CD4-positive, alpha-beta T cell (primary cell): ENCODE results near the gene UNC13A. TPM values are rescaled to one million over a fixed set of nuclear protein-coding genes. Genes with fewer than 3 reads are reported as not detected.
"Not testable (repeated sequence)": the region's sequence is repeated elsewhere in the genome, so short reads cannot be mapped to it uniquely, and the experiment has no call there.

ENCODE experiments used
- ATAC-seq: fragments of 200-7000 bp; cut with Tn5 transposase; one replicate; pipeline ENCODE4 v1.10.0; 2022; ENCODE audit warnings: mild to moderate bottlenecking; ENCODE audit not compliant: poor library complexity
- CTCF ChIA-PET: fragments of 350-600 bp; sonication (Branson Sonifier 250); formaldehyde crosslinking; loops from one replicate; lab custom pipeline; 2021; ENCODE audit warnings: antibody characterized with exemption, inconsistent platforms; lab: Charles Lee
- POLR2A ChIA-PET: fragments of 350-600 bp; sonication (Branson Sonifier 250); formaldehyde crosslinking; loops from one replicate; lab custom pipeline; 2021; ENCODE audit warnings: antibody characterized with exemption, inconsistent platforms; lab: Charles Lee
- DNase-seq, 14 experiments: peaks; one replicate each; pipeline ENCODE4 v3.0.0-alpha.2; 2013 to 2020; ENCODE audit warnings: mixed read lengths in 2 of 14
- H3K27ac ChIP-seq, 2 donors: one replicate each; pipeline versions ENCODE4 v1.5.1 to v1.7.0; 2013; ENCODE audit warnings: low read length in 2 of 2, low read depth in 1 of 2, mild to moderate bottlenecking in 1 of 2
- H3K27me3 ChIP-seq, 2 experiments: 1 replicate in 1 of 2; 2 replicates in 1 of 2; pipeline versions ENCODE4 v1.6.1 to v1.7.0; 2013; ENCODE audit warnings: low read length in 2 of 2, control low read depth in 1 of 2, mild to moderate bottlenecking in 1 of 2, moderate library complexity in 1 of 2; ENCODE audit not compliant: insufficient read depth in 2 of 2, control insufficient read depth in 1 of 2
- H3K36me3 ChIP-seq: one replicate; pipeline ENCODE4 v1.6.1; 2013; ENCODE audit warnings: low read length, control low read depth; ENCODE audit not compliant: insufficient read depth
- H3K4me1 ChIP-seq: one replicate; pipeline ENCODE4 v1.6.1; 2013; ENCODE audit warnings: low read length, control low read depth; ENCODE audit not compliant: insufficient read depth
- H3K4me3 ChIP-seq: one replicate; pipeline ENCODE4 v1.5.1; 2013; ENCODE audit warnings: mild to moderate bottlenecking, low read length, moderate library complexity
- H3K9me3 ChIP-seq, 2 experiments: 1 replicate in 1 of 2; 2 replicates in 1 of 2; pipeline versions ENCODE4 v1.6.1 to v1.7.0; 2013; ENCODE audit warnings: low read length in 2 of 2, mild to moderate bottlenecking in 2 of 2, control low read depth in 1 of 2, moderate library complexity in 1 of 2; ENCODE audit not compliant: control insufficient read depth in 1 of 2, insufficient read depth in 1 of 2
- H3K27ac Mint-ChIP-seq: one replicate; pipeline ENCODE4 v1.8.0; 2020; ENCODE audit warnings: mixed read lengths
- H3K27me3 Mint-ChIP-seq: one replicate; pipeline ENCODE4 v1.8.0; 2021; ENCODE audit warnings: mixed read lengths
- H3K36me3 Mint-ChIP-seq: one replicate; pipeline ENCODE4 v1.8.0; 2021; ENCODE audit warnings: low read depth, mixed read lengths
- H3K4me1 Mint-ChIP-seq: one replicate; pipeline ENCODE4 v1.8.0; 2021; ENCODE audit warnings: low read depth, mixed read lengths
- H3K4me3 Mint-ChIP-seq: one replicate; pipeline ENCODE4 v1.8.0; 2020; ENCODE audit warnings: mild to moderate bottlenecking, mixed read lengths
- H3K9me3 Mint-ChIP-seq: one replicate; pipeline ENCODE4 v1.8.0; 2020; ENCODE audit warnings: mixed read lengths
- intact Hi-C, 2 experiments: fragments of 100-400 bp; cut with DNase I in 1 of 2; cut with micrococcal nuclease in 1 of 2; formaldehyde crosslinking; loops; one replicate each; pipeline versions ENCODE4 v1.15.1 to v1.9.0; 2023 to 2025; cut with DNase I, micrococcal nuclease
- total RNA-seq, 174 experiments: library from RNA in 2 of 174; stranded (reverse) in 2 of 174; gene quantifications; one replicate each; pipeline ENCODE4 v1.2.3 and lab custom pipeline; 2021 to 2026
- TF ChIP-seq, protein P1 (sequence below): fragments of 200-600 bp; IDR thresholded peaks from one replicate; pipeline ENCODE4 v1.8.0; 2022; ENCODE audit warnings: antibody characterized with exemption, mild to moderate bottlenecking

The UNC13A gene
- total RNA-seq, 2 experiments from 2014 or later: 0.11 to 0.14 TPM

DNA sequence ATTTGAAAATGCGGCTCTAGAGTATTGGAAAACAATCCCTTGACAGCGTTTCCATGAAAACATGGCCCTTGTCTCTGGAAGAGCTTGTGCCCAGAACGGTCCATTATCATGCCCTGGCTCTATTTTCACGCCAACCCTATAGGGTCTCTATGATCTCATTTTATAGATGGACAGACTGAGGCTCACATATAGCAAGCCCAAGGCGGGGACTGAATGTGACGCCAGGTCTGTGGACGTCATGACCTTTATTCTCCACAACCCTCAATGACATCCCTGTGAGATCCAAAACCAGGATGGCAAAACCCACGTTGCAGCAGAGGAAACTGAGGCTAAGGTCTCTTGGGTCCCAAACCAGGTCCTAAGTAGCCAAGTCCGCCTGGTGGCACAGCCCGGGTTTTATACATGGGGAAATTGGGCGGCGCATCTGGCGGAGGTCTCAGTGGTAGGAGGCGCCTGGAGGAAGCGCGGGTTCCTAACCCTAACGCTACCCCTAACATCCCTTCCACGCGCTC, 133.1 kb downstream of the UNC13A start:
- peaks cover 15% of the 10 kb centered on the region for H3K36me3 ChIP-seq
- ATAC-seq: no peak
- H3K27ac Mint-ChIP-seq: peak overlapping the region; percentile 67

DNA sequence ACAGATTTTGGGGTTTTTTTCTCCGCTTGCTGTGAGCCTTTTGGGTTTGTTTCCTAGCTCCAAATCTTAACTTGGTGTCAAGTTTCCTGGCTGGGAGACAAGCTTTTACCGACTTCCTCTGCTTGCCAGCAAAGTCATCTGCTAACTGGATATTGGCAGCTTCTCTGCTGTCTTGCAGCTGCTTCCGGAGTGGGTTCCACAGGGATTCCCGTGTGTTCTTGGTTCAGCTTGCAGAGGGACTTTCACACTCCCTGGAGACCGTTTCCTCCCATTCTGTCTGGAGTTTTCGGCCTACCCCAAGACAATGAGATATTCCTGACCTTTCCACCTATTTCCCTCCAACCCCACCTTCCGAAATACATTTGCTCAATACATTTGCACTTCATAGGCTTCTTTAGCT, 134.9 kb downstream of the UNC13A start:
- H3K4me1 Mint-ChIP-seq: peaks cover 17% of the 10 kb centered on the region
- Histone ChIP-seq H3K9me3 (no peaks in the 10 kb centered on the region), H3K4me3 (no peak overlapping the region), H3K4me1 (peaks cover 24% of the 10 kb centered on the region), H3K27ac (no peak overlapping the region), H3K36me3 (no peaks in the 10 kb centered on the region), H3K27me3 (no peaks in the 10 kb centered on the region)
- H3K36me3 Mint-ChIP-seq: no peaks in the 10 kb centered on the region
- no peaks in the 10 kb centered on the region for H3K27me3 Mint-ChIP-seq
- H3K4me3 Mint-ChIP-seq: no peak overlapping the region
- TF ChIP-seq, protein P1, sequence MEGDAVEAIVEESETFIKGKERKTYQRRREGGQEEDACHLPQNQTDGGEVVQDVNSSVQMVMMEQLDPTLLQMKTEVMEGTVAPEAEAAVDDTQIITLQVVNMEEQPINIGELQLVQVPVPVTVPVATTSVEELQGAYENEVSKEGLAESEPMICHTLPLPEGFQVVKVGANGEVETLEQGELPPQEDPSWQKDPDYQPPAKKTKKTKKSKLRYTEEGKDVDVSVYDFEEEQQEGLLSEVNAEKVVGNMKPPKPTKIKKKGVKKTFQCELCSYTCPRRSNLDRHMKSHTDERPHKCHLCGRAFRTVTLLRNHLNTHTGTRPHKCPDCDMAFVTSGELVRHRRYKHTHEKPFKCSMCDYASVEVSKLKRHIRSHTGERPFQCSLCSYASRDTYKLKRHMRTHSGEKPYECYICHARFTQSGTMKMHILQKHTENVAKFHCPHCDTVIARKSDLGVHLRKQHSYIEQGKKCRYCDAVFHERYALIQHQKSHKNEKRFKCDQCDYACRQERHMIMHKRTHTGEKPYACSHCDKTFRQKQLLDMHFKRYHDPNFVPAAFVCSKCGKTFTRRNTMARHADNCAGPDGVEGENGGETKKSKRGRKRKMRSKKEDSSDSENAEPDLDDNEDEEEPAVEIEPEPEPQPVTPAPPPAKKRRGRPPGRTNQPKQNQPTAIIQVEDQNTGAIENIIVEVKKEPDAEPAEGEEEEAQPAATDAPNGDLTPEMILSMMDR: no peak
- H3K27ac Mint-ChIP-seq: no peak overlapping the region
- DNase-seq (no peak), ATAC-seq (no peak)
- no peaks in the 10 kb centered on the region for H3K9me3 Mint-ChIP-seq
- ChIA-PET POLR2A (interaction anchor here (0.7 to 1.3 kb wide), 4 partner anchors 16 to 327 kb away, joined by 3 to 6 read pairs (median 3); partner anchors contain the start of gene OCEL1), CTCF (interaction anchor here (0.8 to 1.4 kb wide), 2 partner anchors 10 to 57 kb away, joined by 3 to 7 read pairs; no protein-coding TSS in a partner anchor)
- intact Hi-C loops: loop anchor here in 1 of 2 experiments (10.0 kb wide), 1 partner anchor 58 kb away; no protein-coding TSS in a partner anchor

More for the DNA sequence above, 133.1 kb downstream of the UNC13A start:
- Mint-ChIP-seq H3K4me1 (peaks cover 21% of the 10 kb centered on the region), H3K4me3 (peak overlapping the region; percentile 87), H3K9me3 (no peaks in the 10 kb centered on the region), H3K36me3 (peaks cover 9% of the 10 kb centered on the region), H3K27me3 (no peaks in the 10 kb centered on the region)
- Histone ChIP-seq H3K27ac (no peak overlapping the region), H3K27me3 (no peaks in the 10 kb centered on the region), H3K9me3 (no peaks in the 10 kb centered on the region), H3K4me3 (peak overlapping the region; percentile 94), H3K4me1 (peaks cover 24% of the 10 kb centered on the region)
- TF ChIP-seq, protein P1: no peak
- intact Hi-C loops: loop anchor here (1.0 to 10.0 kb wide), 7 partner anchors 16 to 1852 kb away; partner anchors contain the start of genes GATAD2A (in 1 of the 2), MAP1S (in 1 of the 2) and PGLS (in 1 of the 2)
- DNase-seq: no peak
- POLR2A ChIA-PET: no interaction called here
- CTCF ChIA-PET: interaction anchor here (0.7 kb wide), 1 partner anchor 773 kb away, joined by 4 read pairs; no protein-coding TSS in a partner anchor

DNA sequence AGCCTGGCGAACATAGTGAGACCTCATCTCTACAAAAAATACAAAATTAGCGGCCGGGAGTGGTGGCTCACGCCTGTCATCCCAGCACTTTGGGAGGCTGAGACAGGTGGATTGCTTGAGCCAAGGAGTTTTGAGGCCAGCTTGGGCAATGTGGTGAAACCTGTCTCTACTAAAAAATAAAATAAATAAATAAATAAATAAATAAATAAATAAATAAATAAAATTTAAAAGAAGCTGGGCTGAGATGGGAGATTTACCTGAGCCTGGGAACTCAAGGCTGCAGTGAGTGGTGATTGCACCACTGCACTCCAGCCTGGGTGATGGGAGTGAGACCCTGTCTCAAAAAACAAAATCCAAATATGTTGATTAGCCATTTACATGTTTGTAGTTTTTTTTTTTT, 135.4 kb downstream of the UNC13A start:
- not testable (repeated sequence) for DNase-seq, H3K27me3 ChIP-seq, H3K4me3 Mint-ChIP-seq, ATAC-seq, H3K36me3 Mint-ChIP-seq, H3K9me3 Mint-ChIP-seq, H3K27ac ChIP-seq, H3K9me3 ChIP-seq, H3K27me3 Mint-ChIP-seq, H3K27ac Mint-ChIP-seq, H3K36me3 ChIP-seq, H3K4me3 ChIP-seq
- ChIA-PET POLR2A (interaction anchor here (1.3 kb wide), 1 partner anchor 29 kb away, joined by 3 read pairs; no protein-coding TSS in a partner anchor), CTCF (interaction anchor here (1.4 kb wide), 1 partner anchor 57 kb away, joined by 7 read pairs; no protein-coding TSS in a partner anchor)
- peaks cover 24% of the 10 kb centered on the region for H3K4me1 ChIP-seq
- H3K4me1 Mint-ChIP-seq: peaks cover 17% of the 10 kb centered on the region
- intact Hi-C loops: loop anchor here in 1 of 2 experiments (10.0 kb wide), 1 partner anchor 58 kb away; no protein-coding TSS in a partner anchor

Other genes with a start within 250 kb of the UNC13A start
- gene TMEM221, start 239.7 kb downstream of the UNC13A start, total RNA-seq: not detected
- not detected for gene NXNL1, start 227.4 kb downstream of the UNC13A start, total RNA-seq
- gene SLC27A1, start 217.8 kb downstream of the UNC13A start, total RNA-seq: 1 to 10 TPM; 3.0 TPM
- 10 to 100 TPM; 41.5 to 44.6 TPM for gene PGLS, start 176.7 kb downstream of the UNC13A start, total RNA-seq
- 10 to 100 TPM; 30.3 to 30.6 TPM for gene COLGALT1, start 132.7 kb downstream of the UNC13A start, total RNA-seq
- gene MAP1S, start 31.1 kb upstream of the UNC13A start, total RNA-seq: 10 to 100 TPM; 18.1 to 21.4 TPM
- 10 to 100 TPM; 40.7 to 43.1 TPM for gene FCHO1, start 63.1 kb upstream of the UNC13A start, total RNA-seq
- under 1 TPM; 0.39 to 0.52 TPM for gene B3GNT3, start 106.8 kb upstream of the UNC13A start, total RNA-seq
- gene INSL3, start 133.2 kb upstream of the UNC13A start, total RNA-seq: 1 to 10 TPM; 7.2 to 7.6 TPM
- gene JAK3, start 159.6 kb upstream of the UNC13A start, total RNA-seq: 100 to 1,000 TPM; 120 to 121 TPM
- 1,000 to 10,000 TPM; 4,157 to 4,260 TPM for gene RPL18A, start 171.6 kb upstream of the UNC13A start, total RNA-seq
- gene SLC5A5, start 183.6 kb upstream of the UNC13A start, total RNA-seq: 1 to 10 TPM; 1.6 TPM
- gene CCDC124, start 244.7 kb upstream of the UNC13A start, total RNA-seq: 10 to 100 TPM; 26.9 to 28.1 TPM